Activated CD4-positive, alpha-beta T cell treated with anti-CD3 and anti-CD28 coated beads, Interleukin-2, amount 50 U/mL, for 16 hours (primary cell): ENCODE results near the gene SH2D5.

Source experiments
- DNase-seq: peaks from one replicate; pipeline ENCODE4 v3.0.0-alpha.2; 2020

SH2D5 gene

DNA sequence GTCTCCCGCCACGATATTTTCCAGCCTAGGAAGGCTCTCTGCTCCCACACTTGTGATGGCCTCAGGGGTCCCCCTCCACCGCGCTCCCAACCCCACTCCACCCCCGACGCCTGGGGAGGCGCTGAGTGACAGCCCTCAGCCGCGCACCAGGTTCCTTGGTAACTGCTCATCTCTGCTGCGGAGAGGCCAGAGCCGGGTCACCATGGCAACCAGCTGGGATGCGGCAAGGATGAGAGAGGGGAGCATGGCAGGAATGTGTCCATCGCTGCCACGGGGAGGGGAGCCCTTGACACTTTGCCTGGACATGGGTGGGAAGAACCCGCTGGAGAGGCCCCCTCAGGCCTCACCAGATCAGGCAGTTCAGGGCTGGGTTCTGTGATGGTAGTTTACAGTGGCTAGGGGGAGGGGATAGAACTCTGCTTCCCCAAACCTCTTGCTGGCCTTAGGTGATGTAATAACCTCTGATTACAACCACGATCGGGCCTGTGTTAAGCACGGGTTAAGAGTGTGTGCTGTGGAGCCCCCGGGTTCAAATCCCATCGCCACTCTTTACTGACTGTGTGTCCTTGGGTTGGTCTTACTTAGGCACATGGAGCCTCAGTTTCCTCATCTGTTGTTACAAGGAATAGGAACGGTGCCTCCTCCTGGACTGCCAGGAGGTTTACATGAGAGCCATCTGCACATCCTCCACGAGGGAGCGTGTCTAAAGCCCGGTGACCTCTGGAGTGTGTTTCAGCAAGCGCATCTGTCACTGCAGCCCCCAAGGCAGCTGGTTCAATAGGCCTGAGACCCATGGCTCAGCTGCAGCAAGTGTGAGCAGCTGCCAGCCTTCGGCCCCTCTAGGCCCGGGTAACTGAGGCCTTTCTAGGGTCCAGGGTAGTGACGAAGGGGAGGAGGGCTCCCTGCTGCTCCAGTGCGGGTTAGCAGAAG, 21.0 kb downstream of the SH2D5 start:
- DNase-seq, result no peak

GRCh38 chr1:20710469-20711284, 21.8 kb downstream of the SH2D5 start:
- DNase-seq, result no peak

DNA sequence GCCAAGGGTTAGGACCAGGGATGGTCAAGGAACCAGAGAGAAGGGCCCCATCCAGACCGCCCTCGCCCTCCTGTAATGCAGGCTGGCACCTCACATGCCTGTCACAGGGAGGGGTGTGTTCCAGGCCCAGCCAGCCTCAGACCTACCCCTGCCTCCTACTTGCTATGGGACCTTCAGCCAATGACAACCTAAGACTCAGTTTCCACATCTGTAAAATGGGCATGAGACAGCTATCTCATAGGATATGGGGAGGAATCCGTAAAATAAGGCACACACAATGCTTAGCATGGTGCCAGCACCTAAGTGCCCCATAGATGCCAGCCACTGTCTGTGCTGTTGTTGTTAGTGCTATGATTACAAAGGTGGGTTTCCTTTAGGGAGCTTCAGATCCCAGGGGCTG, 22.6 kb downstream of the SH2D5 start:
- DNase-seq, result no peak

GRCh38 chr1:20708891-20709290, 23.6 kb downstream of the SH2D5 start:
- no peak for DNase-seq

- no peak for DNase-seq
Observed at GRCh38 chr1:20708057-20708456, 24.4 kb downstream of the SH2D5 start.

DNA sequence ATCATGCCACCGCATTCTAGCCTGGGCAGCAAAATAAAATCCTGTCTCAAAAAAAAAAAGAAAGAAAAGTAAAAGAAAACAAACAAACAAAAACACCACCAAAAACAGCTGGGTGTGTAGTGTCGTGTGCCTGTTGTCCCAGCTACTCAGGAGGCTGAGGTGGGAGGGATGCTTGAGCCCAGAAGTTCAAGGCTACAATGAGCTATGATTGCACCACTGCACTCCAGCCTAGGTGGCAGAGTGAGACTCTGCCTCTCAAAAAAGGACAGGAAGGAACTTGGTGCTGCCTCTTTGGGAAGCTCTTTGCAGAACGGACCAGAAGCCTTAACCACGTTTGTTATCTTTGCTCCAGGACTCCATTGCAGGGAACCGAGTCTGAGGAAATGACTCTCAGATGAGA, 25.7 kb downstream of the SH2D5 start:
- DNase-seq, result no peak

GRCh38 chr1:20705203-20705755, 27.2 kb downstream of the SH2D5 start:
- no peak for DNase-seq

GRCh38 chr1:20704390-20705202, 27.9 kb downstream of the SH2D5 start:
- DNase-seq, result no peak

DNA sequence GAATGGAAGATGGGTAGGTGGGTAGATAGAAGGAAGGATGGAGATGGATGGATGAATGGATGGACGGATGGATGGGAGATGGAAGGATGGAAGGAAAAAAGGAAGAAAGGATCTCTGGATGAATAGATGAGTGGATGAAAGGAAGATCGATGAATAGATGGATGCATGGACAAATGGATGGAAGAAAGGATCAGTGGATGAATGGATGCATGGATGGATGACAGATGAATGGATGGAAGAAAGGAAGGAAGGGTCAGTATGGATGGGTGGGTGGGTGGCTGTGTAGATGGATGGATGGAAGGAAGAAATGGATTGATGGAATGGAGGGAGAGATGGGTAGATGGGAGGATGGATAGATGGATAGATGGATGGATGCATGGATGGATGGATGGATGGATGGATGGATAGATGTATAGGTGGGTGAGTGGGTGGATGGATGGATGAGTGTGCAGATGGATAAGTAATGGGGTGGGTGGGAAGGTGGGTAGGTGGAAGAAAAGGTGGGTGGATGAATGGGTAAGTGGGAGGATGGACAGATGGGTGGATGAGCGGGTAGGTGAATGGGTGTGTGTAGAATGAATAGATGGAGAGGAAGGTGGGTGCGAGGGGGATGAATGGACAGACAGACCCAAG, 29.3 kb downstream of the SH2D5 start:
- DNase-seq, result no peak

- no peak for DNase-seq
Observed at GRCh38 chr1:20702416-20702815, 30.1 kb downstream of the SH2D5 start.

GRCh38 chr1:20701847-20702246, 30.7 kb downstream of the SH2D5 start:
- DNase-seq, result no peak

GRCh38 chr1:20701446-20701845, 31.1 kb downstream of the SH2D5 start:
- no peak for DNase-seq

- no peak for DNase-seq
Observed at GRCh38 chr1:20700636-20701215, 31.8 kb downstream of the SH2D5 start.

- no peak for DNase-seq
Observed at GRCh38 chr1:20699558-20699957, 32.9 kb downstream of the SH2D5 start.

GRCh38 chr1:20698195-20698910, 34.1 kb downstream of the SH2D5 start:
- DNase-seq, result no peak

GRCh38 chr1:20697563-20697962, 34.9 kb downstream of the SH2D5 start:
- DNase-seq, result no peak

DNA sequence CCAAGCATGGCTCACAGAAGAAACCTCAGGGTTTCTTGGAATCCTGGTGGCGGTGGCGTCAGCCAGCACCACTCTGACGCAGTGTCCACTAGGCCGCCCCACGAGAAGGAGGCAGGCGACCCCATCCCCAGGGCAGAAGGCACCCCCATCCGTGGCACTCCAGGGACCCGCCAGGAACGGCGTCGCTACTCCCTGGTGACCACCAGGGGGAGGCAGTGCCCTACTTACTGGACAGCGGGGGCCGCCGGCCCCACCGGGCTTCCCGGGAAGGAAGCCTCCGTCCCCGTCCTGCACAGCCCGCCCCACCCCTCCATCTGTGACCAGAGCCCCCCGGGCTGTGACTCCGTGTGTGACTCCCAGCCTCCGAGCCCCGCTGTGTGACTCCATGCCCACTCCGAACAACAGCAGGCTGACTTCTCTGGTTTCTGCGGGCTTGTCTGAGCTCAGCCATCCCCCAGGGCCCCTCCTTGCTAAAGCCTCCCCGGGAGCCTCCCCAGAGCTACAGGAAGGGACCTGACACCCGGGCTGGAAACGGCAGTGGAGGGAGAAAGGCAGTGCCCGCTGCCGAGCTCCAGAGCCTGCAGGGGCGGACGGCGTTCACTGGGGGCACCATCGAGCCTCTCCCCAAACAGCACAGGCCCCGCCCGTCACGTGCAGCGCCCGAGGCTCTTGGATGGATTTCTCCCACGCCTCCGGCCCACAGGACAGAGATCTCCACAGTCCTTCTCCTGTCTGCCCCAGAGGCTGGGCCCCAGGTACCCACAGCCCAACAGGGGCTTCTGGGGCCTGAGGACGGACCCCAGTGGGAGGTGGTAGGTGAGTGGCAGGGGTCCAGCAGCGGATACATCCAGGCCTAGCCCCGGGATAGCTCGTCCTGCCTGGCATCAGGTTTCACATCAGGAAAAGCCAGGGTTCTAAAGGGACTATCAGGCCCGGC, 35.8 kb downstream of the SH2D5 start:
- DNase-seq, result peak; percentile 77

- DNase-seq, result no peak
Observed at GRCh38 chr1:20695515-20695914, 37.0 kb downstream of the SH2D5 start.

DNA sequence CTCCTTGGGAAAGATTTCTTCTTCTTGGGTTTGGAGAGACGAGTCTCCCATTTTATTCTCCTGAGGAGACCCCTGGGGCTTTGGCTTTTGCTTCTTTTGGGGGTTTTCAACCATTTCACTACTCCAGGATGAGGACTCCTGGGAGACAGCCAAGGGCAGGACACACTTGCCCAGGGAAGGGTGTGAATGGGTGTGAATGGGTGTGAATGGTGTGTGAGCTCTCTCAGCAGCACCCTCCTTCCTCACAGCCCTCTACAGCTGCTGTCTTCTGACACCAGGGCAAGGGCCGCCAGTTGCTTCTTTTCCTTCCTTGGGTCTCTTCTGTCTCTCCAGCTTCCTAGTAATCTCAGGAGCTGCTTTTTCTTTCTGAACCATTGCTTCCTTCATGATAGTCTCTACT, 38.9 kb downstream of the SH2D5 start:
- no peak for DNase-seq

DNA sequence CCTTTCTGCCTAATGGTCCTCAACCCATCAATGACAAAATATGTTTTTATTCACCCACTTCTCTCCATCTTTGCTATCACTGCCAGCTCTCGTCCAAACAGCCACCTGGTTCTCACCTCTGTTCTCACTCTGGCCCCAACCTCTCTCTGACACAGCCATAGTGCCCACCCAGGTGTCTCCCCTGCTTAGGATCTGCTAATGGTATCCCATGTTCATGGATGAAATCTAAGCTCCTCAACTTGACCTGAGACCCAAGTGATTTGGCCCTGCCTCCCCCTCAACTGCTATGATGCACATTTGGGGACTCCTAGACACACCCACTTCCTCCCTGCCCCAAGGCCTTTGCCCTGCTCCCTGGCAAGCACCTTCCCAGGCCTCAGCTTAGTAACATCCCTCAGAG, 40.6 kb downstream of the SH2D5 start:
- DNase-seq, result no peak
